ENCODE results near the gene CIT. TPM values are rescaled to one million over a fixed set of nuclear protein-coding genes. Genes with fewer than 3 reads are reported as not detected.
"Not testable (repeated sequence)": the region's sequence is repeated elsewhere in the genome, so short reads cannot be mapped to it uniquely, and the experiment has no call there.

Gene CIT
- total RNA-seq, 1 donor from 2014 or later, result 36.6 TPM

- intact Hi-C loops (cut with micrococcal nuclease); H3K27ac Mint-ChIP-seq; H3K9me3 Mint-ChIP-seq; H3K4me3 Mint-ChIP-seq; H3K27me3 Mint-ChIP-seq (ENCODE audit: insufficient read depth); DNase-seq (ENCODE audit: low spot score); H3K36me3 Mint-ChIP-seq (ENCODE audit: low read depth): not testable (repeated sequence)
- H3K4me1 Mint-ChIP-seq (ENCODE audit: low read depth), result peaks cover 11% of the 10 kb centered on the region
Observed at GRCh38 chr12:119658166-119658565, 219.0 kb downstream of the CIT start.

- H3K4me3 Mint-ChIP-seq; H3K27ac Mint-ChIP-seq; H3K9me3 Mint-ChIP-seq; intact Hi-C loops (cut with micrococcal nuclease); H3K27me3 Mint-ChIP-seq (ENCODE audit: insufficient read depth); DNase-seq (ENCODE audit: low spot score); H3K36me3 Mint-ChIP-seq (ENCODE audit: low read depth): not testable (repeated sequence)
- H3K4me1 Mint-ChIP-seq (ENCODE audit: low read depth), result peaks cover 11% of the 10 kb centered on the region
Observed at GRCh38 chr12:119657001-119657400, 220.1 kb downstream of the CIT start.

DNA sequence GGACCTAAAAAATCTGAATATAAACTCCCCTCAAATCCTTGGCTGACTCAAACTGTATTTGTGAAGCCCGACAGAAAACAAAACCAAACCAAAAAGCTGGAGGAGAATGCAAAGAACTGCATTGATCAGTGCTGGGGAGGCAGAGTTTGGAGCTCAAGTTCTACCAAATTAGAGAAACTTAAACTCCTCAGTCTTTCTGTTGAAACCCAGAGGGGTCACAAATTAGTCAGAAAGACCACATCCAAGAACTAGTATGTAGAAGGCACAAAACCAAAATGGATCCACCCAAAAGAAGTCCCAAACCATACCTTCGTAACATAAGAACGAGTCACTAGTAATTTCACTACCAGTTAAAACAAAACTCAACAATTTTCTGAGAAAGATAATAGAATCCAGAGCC lies 224.5 kb downstream of the CIT start:
- Mint-ChIP-seq H3K36me3 (ENCODE audit: low read depth) (peaks cover 2% of the 10 kb centered on the region), H3K27me3 (ENCODE audit: insufficient read depth) (peaks cover 2% of the 10 kb centered on the region), H3K27ac (no peak overlapping the region), H3K4me3 (no peak overlapping the region), H3K4me1 (ENCODE audit: low read depth) (no peaks in the 10 kb centered on the region), H3K9me3 (peaks cover 8% of the 10 kb centered on the region)
- intact Hi-C loops (cut with micrococcal nuclease), result no loop called here
- no peak for DNase-seq (ENCODE audit: low spot score)

- Mint-ChIP-seq H3K36me3 (ENCODE audit: low read depth) (peaks cover 2% of the 10 kb centered on the region), H3K4me3 (no peak overlapping the region), H3K27me3 (ENCODE audit: insufficient read depth) (peaks cover 8% of the 10 kb centered on the region), H3K9me3 (peaks cover 8% of the 10 kb centered on the region), H3K4me1 (ENCODE audit: low read depth) (no peaks in the 10 kb centered on the region), H3K27ac (no peak overlapping the region)
- DNase-seq (ENCODE audit: low spot score), result no peak
- intact Hi-C loops (cut with micrococcal nuclease), result loop anchor here (1.0 kb wide), 1 partner anchor 205 kb away; no protein-coding TSS in a partner anchor
Observed at GRCh38 chr12:119649202-119649808, 227.8 kb downstream of the CIT start.

GRCh38 chr12:119645535-119646059 lies 231.5 kb downstream of the CIT start:
- Mint-ChIP-seq H3K4me3 (no peak overlapping the region), H3K4me1 (ENCODE audit: low read depth) (no peaks in the 10 kb centered on the region), H3K27me3 (ENCODE audit: insufficient read depth) (peaks cover 12% of the 10 kb centered on the region), H3K36me3 (ENCODE audit: low read depth) (no peaks in the 10 kb centered on the region), H3K9me3 (no peaks in the 10 kb centered on the region), H3K27ac (no peak overlapping the region)
- DNase-seq (ENCODE audit: low spot score), result no peak
- intact Hi-C loops (cut with micrococcal nuclease), result no loop called here

- Mint-ChIP-seq H3K27me3 (ENCODE audit: insufficient read depth) (peaks cover 13% of the 10 kb centered on the region), H3K27ac (no peak overlapping the region), H3K4me1 (ENCODE audit: low read depth) (no peaks in the 10 kb centered on the region), H3K36me3 (ENCODE audit: low read depth) (no peaks in the 10 kb centered on the region), H3K9me3 (no peaks in the 10 kb centered on the region), H3K4me3 (no peak overlapping the region)
- no peak for DNase-seq (ENCODE audit: low spot score)
- intact Hi-C loops (cut with micrococcal nuclease), result no loop called here
Observed at GRCh38 chr12:119644930-119645329, 232.2 kb downstream of the CIT start.

GRCh38 chr12:119642986-119643385 lies 234.1 kb downstream of the CIT start:
- intact Hi-C loops (cut with micrococcal nuclease), result no loop called here
- no peak overlapping the region for H3K4me3 Mint-ChIP-seq
- no peaks in the 10 kb centered on the region for H3K4me1 Mint-ChIP-seq (ENCODE audit: low read depth)
- no peaks in the 10 kb centered on the region for H3K9me3 Mint-ChIP-seq
- peaks cover 16% of the 10 kb centered on the region for H3K27me3 Mint-ChIP-seq (ENCODE audit: insufficient read depth)
- no peak for DNase-seq (ENCODE audit: low spot score)
- no peaks in the 10 kb centered on the region for H3K36me3 Mint-ChIP-seq (ENCODE audit: low read depth)
- no peak overlapping the region for H3K27ac Mint-ChIP-seq

Other genes with a start within 250 kb of the CIT start
- 30.3 and 33.7 TPM in 2 replicates for gene PRKAB1, start 209.2 kb downstream of the CIT start, total RNA-seq
- 136 and 140 TPM in 2 replicates for gene BICDL1, start 111.9 kb upstream of the CIT start, total RNA-seq
- 89.2 and 94.2 TPM in 2 replicates for gene RAB35, start 239.4 kb upstream of the CIT start, total RNA-seq

All from activated T-helper 1 cell treated with anti-CD3 and anti-CD28 coated beads, Interleukin-12 subunit alpha, Interleukin-12 subunit beta, Interleukin-2, Interleukin-4 antibody, amounts not matched to agents 30 ng/mL and 10 ng/mL and 1 ng/mL, durations not matched to agents 14 hours and 24 hours and 36 hours (primary cell).